ENCODE data around the gene BLOC1S4. TPM values are rescaled to one million over a fixed set of nuclear protein-coding genes. Genes with fewer than 3 reads are reported as not detected.
A peak's percentile ranks its signal among the peaks of the same experiment; 100 is the strongest.

BLOC1S4 gene
- total and polyA plus RNA-seq, 4 donors: 4.9 to 7.7 (median 5.4) TPM

DNA sequence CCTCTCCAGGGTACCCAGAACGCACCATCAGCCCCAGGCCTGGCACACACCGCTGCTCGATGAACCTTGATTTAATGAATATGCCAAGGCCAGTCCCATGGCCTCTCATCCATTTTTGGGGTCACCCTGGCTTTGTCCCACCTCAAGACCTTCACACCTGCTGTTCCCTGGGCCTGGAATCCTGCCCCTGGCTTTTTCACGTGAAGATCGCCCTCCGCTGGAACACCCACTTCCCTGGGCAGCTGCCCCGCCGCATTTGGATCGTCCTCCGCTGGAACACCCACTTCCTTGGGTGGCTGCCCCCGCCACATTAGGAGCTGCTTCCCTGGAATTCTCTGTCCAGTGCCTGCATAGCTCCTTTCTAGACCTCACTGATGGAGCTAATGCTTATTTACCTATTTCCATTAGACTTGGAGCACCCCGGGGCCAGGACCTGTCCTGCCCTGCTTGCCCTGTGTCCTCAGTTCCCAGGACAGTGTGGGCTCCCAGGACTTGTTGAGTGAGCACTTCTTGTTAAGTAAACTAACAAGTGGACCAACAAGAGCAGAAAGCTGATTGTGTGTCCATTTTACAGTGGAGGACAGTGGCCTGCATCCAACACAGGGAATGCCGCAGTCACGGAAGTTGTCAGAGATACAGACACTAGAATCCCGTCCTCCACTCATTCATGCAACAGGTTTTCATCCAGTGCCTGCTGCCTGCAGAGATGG lies 12.5 kb downstream of the BLOC1S4 start:
- 68% methylated on average over 15 of the region's 15 CpGs for WGBS
- Histone ChIP-seq H3K27ac (ENCODE audit: low read depth in 1 of 2, low read length in 2 of 2) (peak overlapping the region; percentile 20 to 61), H3K4me1 (ENCODE audit: control insufficient read depth in 4 of 4, insufficient read depth in 4 of 4, low read length in 3 of 4) (peaks cover 8 to 38% (median 26%) of the 10 kb centered on the region in 4 donors), H3K27me3 (ENCODE audit: control insufficient read depth in 4 of 4, insufficient read depth in 4 of 4, low read length in 3 of 4) (no peaks in the 10 kb centered on the region), H3K9me3 (ENCODE audit: control insufficient read depth in 4 of 4, low read length in 3 of 4) (no peaks in the 10 kb centered on the region), H3K4me3 (ENCODE audit: low read depth in 1 of 3, low read length in 3 of 3) (no peak overlapping the region), H3K36me3 (ENCODE audit: control insufficient read depth in 4 of 4, insufficient read depth in 3 of 4, low read depth in 1 of 4, low read length in 3 of 4) (no peaks in the 10 kb centered on the region), H3K9ac (ENCODE audit: low read depth in 1 of 2, low read length in 2 of 2) (no peak overlapping the region)
- DNase-seq (ENCODE audit: low spot score): no peak
- TF ChIP-seq JUND (IDR thresholded peaks at IDR 0.05) (no peak), RAD21 (IDR thresholded peaks at IDR 0.05) (peak in 1 of 2 donors; percentile 30), SP1 (IDR thresholded peaks at IDR 0.05) (peak; percentile 20), RXRA (IDR thresholded peaks at IDR 0.05) (peak; percentile 68 to 88), HNF4A (conservative IDR thresholded peaks at IDR 0.05) (peak; percentile 73 to 86), NR2F2 (IDR thresholded peaks at IDR 0.05) (no peak)
- TF ChIP-seq, protein P1, sequence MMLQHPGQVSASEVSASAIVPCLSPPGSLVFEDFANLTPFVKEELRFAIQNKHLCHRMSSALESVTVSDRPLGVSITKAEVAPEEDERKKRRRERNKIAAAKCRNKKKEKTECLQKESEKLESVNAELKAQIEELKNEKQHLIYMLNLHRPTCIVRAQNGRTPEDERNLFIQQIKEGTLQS (IDR thresholded peaks at IDR 0.05): no peak

DNA sequence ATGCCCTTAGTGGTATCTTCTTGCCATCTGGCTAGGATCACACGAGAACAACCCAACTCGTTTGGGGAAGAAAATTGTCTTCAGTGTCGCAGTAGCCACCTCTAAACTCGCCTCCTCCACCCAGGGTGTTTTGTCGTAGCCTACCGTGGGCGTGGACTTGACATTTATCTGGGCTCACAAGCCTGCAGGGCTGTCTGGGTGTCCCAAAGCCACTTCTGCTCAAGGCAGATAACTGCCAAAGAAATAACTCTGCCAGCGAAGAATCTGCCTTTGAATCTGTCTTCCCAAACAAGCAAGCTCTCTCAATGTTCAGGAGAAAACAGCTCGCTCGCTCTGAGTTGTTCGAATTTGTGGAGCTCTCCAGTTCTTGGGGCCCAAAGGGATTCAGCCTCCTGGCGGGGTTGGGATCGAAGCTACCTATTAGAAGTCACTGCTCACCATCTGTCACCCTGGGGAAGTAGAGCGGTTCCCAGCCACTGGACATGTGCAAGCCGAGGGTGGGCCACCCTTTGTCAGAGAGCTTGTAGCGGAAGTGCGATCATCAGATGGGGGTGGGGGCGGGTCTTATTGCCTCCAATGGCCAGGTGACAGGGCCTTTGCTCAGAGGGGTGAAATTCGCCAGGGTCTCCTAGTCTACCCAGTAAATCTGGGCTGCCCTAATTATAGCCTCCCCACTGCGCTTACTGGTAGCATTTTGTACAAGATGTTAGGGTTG lies 14.8 kb downstream of the BLOC1S4 start:
- peak; percentile 82 for DNase-seq (ENCODE audit: low spot score)

DNA sequence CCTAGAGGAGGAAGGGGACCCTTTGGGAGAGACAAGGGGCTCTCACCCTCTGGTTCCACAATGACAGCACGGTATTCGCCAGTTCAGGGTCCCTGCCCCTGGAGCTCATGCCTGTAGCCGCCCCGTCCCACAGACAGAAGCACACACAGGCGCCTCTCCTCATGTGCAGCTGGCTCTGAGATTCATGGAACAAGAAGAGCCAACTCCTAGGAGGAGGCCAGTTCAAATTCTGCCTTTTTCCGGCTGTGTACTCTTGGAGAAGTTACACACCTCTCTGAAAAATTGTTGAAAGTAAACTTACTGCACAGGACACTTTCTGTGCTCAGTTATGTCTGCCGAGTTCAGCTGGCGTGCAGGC lies 15.3 kb downstream of the BLOC1S4 start:
- Histone ChIP-seq H3K9ac (ENCODE audit: low read depth in 1 of 2, low read length in 2 of 2) (no peak overlapping the region), H3K9me3 (ENCODE audit: control insufficient read depth in 4 of 4, low read length in 3 of 4) (no peaks in the 10 kb centered on the region), H3K27me3 (ENCODE audit: control insufficient read depth in 4 of 4, insufficient read depth in 4 of 4, low read length in 3 of 4) (no peaks in the 10 kb centered on the region), H3K4me3 (ENCODE audit: low read depth in 1 of 3, low read length in 3 of 3) (no peak overlapping the region), H3K4me1 (ENCODE audit: control insufficient read depth in 4 of 4, insufficient read depth in 4 of 4, low read length in 3 of 4) (peaks cover 14 to 49% (median 32%) of the 10 kb centered on the region in 4 donors), H3K36me3 (ENCODE audit: control insufficient read depth in 4 of 4, insufficient read depth in 3 of 4, low read depth in 1 of 4, low read length in 3 of 4) (no peaks in the 10 kb centered on the region), H3K27ac (ENCODE audit: low read depth in 1 of 2, low read length in 2 of 2) (no peak overlapping the region)
- DNase-seq (ENCODE audit: low spot score): no peak
- WGBS: 94% methylated on average over 8 of the region's 8 CpGs
- TF ChIP-seq YY1 (IDR thresholded peaks at IDR 0.05) (no peak), JUND (IDR thresholded peaks at IDR 0.05) (no peak), RXRA (IDR thresholded peaks at IDR 0.05) (no peak), FOXA1 (IDR thresholded peaks at IDR 0.05) (no peak), FOXA2 (IDR thresholded peaks at IDR 0.05) (no peak), EGR1 (IDR thresholded peaks at IDR 0.05; ENCODE audit: low read depth in 2 of 2) (no peak), TAF1 (conservative IDR thresholded peaks at IDR 0.05) (no peak), RAD21 (IDR thresholded peaks at IDR 0.05) (no peak), NR2F2 (IDR thresholded peaks at IDR 0.05) (no peak), GABPA (IDR thresholded peaks at IDR 0.05 in 1 of 2, conservative IDR thresholded peaks at IDR 0.05 in 1 of 2) (no peak), SP1 (IDR thresholded peaks at IDR 0.05) (no peak), HNF4A (conservative IDR thresholded peaks at IDR 0.05) (no peak), HNF4G (IDR thresholded peaks at IDR 0.05) (no peak)
- TF ChIP-seq, protein P2, sequence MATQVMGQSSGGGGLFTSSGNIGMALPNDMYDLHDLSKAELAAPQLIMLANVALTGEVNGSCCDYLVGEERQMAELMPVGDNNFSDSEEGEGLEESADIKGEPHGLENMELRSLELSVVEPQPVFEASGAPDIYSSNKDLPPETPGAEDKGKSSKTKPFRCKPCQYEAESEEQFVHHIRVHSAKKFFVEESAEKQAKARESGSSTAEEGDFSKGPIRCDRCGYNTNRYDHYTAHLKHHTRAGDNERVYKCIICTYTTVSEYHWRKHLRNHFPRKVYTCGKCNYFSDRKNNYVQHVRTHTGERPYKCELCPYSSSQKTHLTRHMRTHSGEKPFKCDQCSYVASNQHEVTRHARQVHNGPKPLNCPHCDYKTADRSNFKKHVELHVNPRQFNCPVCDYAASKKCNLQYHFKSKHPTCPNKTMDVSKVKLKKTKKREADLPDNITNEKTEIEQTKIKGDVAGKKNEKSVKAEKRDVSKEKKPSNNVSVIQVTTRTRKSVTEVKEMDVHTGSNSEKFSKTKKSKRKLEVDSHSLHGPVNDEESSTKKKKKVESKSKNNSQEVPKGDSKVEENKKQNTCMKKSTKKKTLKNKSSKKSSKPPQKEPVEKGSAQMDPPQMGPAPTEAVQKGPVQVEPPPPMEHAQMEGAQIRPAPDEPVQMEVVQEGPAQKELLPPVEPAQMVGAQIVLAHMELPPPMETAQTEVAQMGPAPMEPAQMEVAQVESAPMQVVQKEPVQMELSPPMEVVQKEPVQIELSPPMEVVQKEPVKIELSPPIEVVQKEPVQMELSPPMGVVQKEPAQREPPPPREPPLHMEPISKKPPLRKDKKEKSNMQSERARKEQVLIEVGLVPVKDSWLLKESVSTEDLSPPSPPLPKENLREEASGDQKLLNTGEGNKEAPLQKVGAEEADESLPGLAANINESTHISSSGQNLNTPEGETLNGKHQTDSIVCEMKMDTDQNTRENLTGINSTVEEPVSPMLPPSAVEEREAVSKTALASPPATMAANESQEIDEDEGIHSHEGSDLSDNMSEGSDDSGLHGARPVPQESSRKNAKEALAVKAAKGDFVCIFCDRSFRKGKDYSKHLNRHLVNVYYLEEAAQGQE (IDR thresholded peaks at IDR 0.05): no peak
- TF ChIP-seq, protein P3, sequence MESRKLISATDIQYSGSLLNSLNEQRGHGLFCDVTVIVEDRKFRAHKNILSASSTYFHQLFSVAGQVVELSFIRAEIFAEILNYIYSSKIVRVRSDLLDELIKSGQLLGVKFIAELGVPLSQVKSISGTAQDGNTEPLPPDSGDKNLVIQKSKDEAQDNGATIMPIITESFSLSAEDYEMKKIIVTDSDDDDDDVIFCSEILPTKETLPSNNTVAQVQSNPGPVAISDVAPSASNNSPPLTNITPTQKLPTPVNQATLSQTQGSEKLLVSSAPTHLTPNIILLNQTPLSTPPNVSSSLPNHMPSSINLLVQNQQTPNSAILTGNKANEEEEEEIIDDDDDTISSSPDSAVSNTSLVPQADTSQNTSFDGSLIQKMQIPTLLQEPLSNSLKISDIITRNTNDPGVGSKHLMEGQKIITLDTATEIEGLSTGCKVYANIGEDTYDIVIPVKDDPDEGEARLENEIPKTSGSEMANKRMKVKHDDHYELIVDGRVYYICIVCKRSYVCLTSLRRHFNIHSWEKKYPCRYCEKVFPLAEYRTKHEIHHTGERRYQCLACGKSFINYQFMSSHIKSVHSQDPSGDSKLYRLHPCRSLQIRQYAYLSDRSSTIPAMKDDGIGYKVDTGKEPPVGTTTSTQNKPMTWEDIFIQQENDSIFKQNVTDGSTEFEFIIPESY (IDR thresholded peaks at IDR 0.05): no peak
- TF ChIP-seq, protein P4, sequence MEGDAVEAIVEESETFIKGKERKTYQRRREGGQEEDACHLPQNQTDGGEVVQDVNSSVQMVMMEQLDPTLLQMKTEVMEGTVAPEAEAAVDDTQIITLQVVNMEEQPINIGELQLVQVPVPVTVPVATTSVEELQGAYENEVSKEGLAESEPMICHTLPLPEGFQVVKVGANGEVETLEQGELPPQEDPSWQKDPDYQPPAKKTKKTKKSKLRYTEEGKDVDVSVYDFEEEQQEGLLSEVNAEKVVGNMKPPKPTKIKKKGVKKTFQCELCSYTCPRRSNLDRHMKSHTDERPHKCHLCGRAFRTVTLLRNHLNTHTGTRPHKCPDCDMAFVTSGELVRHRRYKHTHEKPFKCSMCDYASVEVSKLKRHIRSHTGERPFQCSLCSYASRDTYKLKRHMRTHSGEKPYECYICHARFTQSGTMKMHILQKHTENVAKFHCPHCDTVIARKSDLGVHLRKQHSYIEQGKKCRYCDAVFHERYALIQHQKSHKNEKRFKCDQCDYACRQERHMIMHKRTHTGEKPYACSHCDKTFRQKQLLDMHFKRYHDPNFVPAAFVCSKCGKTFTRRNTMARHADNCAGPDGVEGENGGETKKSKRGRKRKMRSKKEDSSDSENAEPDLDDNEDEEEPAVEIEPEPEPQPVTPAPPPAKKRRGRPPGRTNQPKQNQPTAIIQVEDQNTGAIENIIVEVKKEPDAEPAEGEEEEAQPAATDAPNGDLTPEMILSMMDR (IDR thresholded peaks at IDR 0.05; ENCODE audit: low read depth, low read length, missing input control): no peak
- TF ChIP-seq, protein P1 (IDR thresholded peaks at IDR 0.05): no peak

More for the DNA sequence above, 14.8 kb downstream of the BLOC1S4 start:
- WGBS: 82% methylated on average over 20 of the region's 20 CpGs
- H3K4me3 ChIP-seq (ENCODE audit: low read depth in 1 of 3, low read length in 3 of 3): no peak overlapping the region
- H3K4me1 ChIP-seq (ENCODE audit: control insufficient read depth in 4 of 4, insufficient read depth in 4 of 4, low read length in 3 of 4): peaks cover 14 to 49% (median 32%) of the 10 kb centered on the region in 4 donors
- no peaks in the 10 kb centered on the region for H3K9me3 ChIP-seq (ENCODE audit: control insufficient read depth in 4 of 4, low read length in 3 of 4)
- no peak overlapping the region for H3K9ac ChIP-seq (ENCODE audit: low read depth in 1 of 2, low read length in 2 of 2)
- H3K27me3 ChIP-seq (ENCODE audit: control insufficient read depth in 4 of 4, insufficient read depth in 4 of 4, low read length in 3 of 4): no peaks in the 10 kb centered on the region
- TF ChIP-seq, protein P5, sequence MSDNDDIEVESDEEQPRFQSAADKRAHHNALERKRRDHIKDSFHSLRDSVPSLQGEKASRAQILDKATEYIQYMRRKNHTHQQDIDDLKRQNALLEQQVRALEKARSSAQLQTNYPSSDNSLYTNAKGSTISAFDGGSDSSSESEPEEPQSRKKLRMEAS (IDR thresholded peaks at IDR 0.05): no peak
- no peak for TF ChIP-seq JUND (IDR thresholded peaks at IDR 0.05)
- no peak for TF ChIP-seq FOXA1 (IDR thresholded peaks at IDR 0.05)
- no peak for TF ChIP-seq YY1 (IDR thresholded peaks at IDR 0.05)
- no peaks in the 10 kb centered on the region for H3K36me3 ChIP-seq (ENCODE audit: control insufficient read depth in 4 of 4, insufficient read depth in 3 of 4, low read depth in 1 of 4, low read length in 3 of 4)
- no peak overlapping the region for H3K27ac ChIP-seq (ENCODE audit: low read depth in 1 of 2, low read length in 2 of 2)
